ENCODE results near the gene TRAF3.

GRCh38 chr14:102873131-102873530, 95.9 kb downstream of the TRAF3 start:
- no peak for TF ChIP-seq CTCF (IDR thresholded peaks at IDR 0.05 in 8 of 11, conservative IDR thresholded peaks at IDR 0.05 in 3 of 11)
- TF ChIP-seq POLR2A (IDR thresholded peaks at IDR 0.05): no peak
- TF ChIP-seq POLR2AphosphoS5 (IDR thresholded peaks at IDR 0.05): no peak

Measured in spleen (tissue), 7 donors.